ENCODE results near the gene RTCB.

Gene RTCB

DNA sequence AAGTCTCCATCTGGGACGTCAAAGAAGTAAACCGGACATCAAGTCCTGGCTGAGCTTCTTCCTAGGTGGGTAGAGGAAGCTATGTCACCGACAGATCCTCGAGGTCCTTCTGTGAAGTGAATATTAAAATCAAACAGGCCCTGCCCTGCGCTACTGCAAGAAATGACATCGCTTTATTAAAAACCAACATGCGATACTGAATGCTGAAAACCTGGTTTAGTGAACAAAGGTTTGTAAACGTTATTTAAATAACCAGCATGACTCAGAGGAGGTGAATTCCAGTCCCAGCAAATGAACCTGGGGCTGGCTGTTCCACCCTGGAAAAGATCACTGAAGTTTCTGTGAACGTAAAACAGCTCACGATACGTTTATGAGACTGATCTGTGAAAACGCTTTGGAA lies 645 bp downstream of the RTCB start:
- peak overlapping the region in 1 of 2 donors; percentile 76 for H3K27ac ChIP-seq
- no peak for DNase-seq (ENCODE audit: low spot score)
- H3K4me3 ChIP-seq: peak overlapping the region; percentile 93
- TF ChIP-seq CTCF (IDR thresholded peaks at IDR 0.05): no peak

DNA sequence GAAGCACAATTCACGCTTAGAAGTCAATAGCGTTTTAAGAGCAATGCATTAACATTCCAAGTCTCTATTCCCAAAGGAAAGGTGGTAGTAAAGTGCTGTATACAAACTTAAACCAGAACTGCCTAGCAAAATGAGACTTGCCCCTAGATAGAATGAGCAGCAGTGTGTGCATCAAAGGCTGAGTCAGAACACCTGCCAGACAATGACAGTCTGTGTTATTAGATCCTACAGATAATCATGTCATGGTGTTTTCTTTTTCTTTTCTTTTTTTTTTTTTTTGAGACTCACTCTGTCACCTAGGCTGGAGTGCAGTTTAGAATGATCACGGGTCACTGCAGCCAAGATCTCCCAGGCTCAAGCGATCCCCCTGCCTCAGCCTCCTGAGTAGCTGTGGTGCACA lies 1.6 kb downstream of the RTCB start:
- no peak overlapping the region for H3K27ac ChIP-seq
- no peak for DNase-seq (ENCODE audit: low spot score)
- no peak for TF ChIP-seq CTCF (IDR thresholded peaks at IDR 0.05)
- H3K4me3 ChIP-seq: peak overlapping the region; percentile 93

GRCh38 chr22:32409977-32410376 lies 2.1 kb downstream of the RTCB start:
- no peak for DNase-seq (ENCODE audit: low spot score)
- Histone ChIP-seq H3K4me3 (no peak overlapping the region), H3K27ac (no peak overlapping the region)
- TF ChIP-seq CTCF (IDR thresholded peaks at IDR 0.05): no peak

GRCh38 chr22:32407936-32408335 lies 4.1 kb downstream of the RTCB start:
- H3K27ac ChIP-seq: no peak overlapping the region
- TF ChIP-seq CTCF (IDR thresholded peaks at IDR 0.05): no peak
- no peak for DNase-seq (ENCODE audit: low spot score)

GRCh38 chr22:32407312-32407711 lies 4.7 kb downstream of the RTCB start:
- Histone ChIP-seq H3K27ac (no peak overlapping the region), H3K4me3 (no peak overlapping the region)
- DNase-seq (ENCODE audit: low spot score): no peak
- TF ChIP-seq CTCF (IDR thresholded peaks at IDR 0.05): no peak

More at GRCh38 chr22:32407936-32408335, 4.1 kb downstream of the RTCB start:
- no peak overlapping the region for H3K4me3 ChIP-seq

DNA sequence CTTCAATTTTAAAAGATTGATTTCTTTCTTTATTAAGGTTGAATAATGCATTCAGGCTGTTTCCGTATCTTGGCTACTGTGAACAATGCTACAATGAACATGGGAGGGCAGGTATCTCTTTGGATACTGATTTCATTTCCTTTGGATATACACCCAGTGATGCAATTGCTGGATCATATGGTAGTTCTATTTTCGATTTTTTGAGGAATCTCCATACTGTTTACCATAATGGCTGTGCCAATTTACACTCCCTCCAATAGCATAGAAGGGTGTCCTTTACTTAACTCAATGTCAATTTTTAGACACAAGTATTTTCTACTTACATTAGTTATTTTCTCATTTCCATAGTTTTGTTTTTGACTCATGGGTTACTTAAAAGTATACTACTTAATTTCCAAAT lies 8.0 kb downstream of the RTCB start:
- Histone ChIP-seq H3K4me3 (no peak overlapping the region), H3K27ac (no peak overlapping the region)
- TF ChIP-seq CTCF (IDR thresholded peaks at IDR 0.05): no peak
- no peak for DNase-seq (ENCODE audit: low spot score)

DNA sequence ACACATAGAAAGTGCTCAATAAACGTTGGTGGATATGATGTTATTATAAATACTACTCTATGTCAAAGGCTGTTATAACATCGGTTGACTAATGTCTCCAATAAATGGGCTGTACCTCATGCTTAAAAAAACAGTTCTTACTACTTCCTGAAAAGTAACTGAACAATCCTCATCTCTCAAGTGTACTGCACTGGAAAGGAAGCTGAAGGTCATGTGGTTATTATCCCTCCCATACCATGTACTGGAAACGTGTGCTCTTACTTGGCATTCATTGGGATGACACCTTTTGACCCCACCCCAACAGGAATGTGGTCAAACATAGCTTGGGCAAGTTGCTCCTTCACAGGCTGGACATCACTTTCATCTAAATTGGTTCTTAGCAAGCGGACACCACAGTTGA lies 10.6 kb downstream of the RTCB start:
- Histone ChIP-seq H3K4me3 (no peak overlapping the region), H3K27ac (no peak overlapping the region)
- DNase-seq (ENCODE audit: low spot score): no peak
- TF ChIP-seq CTCF (IDR thresholded peaks at IDR 0.05): no peak

Data from coronary artery (tissue), 2 donors.